ENCODE measurements around the gene BTBD9. TPM values are rescaled to one million over a fixed set of nuclear protein-coding genes. Genes with fewer than 3 reads are reported as not detected.

Gene BTBD9
- total RNA-seq, 4 donors from 2014 or later = 5.5 to 14.1 (median 6.3) TPM

DNA sequence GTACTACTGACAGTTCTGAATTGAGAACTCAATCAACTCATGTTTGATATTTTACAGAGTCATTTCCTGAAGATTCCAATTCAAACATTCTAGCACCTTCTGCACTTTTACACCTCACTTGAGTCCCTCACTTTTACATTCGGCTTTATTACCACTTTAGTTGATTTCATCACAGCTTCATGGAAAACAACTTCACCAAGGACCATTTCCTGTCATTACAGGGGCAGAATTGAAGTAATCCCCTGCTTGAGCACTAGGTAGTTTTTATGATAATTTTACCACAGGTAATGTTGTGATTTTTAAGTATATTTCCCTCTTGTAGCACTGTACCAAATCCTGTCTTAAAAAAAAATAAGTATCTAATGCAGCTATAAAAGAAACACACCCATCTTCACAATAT, 312.9 kb downstream of the BTBD9 start:
- in situ Hi-C loops (cut with MboI; ENCODE audit: low sequenced_read_pairs in 4 of 4) (no loop called here), intact Hi-C loops (cut with DNase I; ENCODE audit: low total_unique reads) (no loop called here)
- TF ChIP-seq, protein P1, sequence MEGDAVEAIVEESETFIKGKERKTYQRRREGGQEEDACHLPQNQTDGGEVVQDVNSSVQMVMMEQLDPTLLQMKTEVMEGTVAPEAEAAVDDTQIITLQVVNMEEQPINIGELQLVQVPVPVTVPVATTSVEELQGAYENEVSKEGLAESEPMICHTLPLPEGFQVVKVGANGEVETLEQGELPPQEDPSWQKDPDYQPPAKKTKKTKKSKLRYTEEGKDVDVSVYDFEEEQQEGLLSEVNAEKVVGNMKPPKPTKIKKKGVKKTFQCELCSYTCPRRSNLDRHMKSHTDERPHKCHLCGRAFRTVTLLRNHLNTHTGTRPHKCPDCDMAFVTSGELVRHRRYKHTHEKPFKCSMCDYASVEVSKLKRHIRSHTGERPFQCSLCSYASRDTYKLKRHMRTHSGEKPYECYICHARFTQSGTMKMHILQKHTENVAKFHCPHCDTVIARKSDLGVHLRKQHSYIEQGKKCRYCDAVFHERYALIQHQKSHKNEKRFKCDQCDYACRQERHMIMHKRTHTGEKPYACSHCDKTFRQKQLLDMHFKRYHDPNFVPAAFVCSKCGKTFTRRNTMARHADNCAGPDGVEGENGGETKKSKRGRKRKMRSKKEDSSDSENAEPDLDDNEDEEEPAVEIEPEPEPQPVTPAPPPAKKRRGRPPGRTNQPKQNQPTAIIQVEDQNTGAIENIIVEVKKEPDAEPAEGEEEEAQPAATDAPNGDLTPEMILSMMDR (IDR thresholded peaks at IDR 0.05 in 4 of 5, conservative IDR thresholded peaks at IDR 0.05 in 1 of 5) = no peak
- TF ChIP-seq POLR2A (IDR thresholded peaks at IDR 0.05) = no peak
- ATAC-seq = no peak
- Histone ChIP-seq H3K4me3 (no peak overlapping the region), H3K27ac (no peak overlapping the region), H3K4me1 (no peaks in the 10 kb centered on the region), H3K27me3 (no peaks in the 10 kb centered on the region), H3K9me3 (no peaks in the 10 kb centered on the region), H3K36me3 (no peaks in the 10 kb centered on the region)
- DNase-seq = no peak

DNA sequence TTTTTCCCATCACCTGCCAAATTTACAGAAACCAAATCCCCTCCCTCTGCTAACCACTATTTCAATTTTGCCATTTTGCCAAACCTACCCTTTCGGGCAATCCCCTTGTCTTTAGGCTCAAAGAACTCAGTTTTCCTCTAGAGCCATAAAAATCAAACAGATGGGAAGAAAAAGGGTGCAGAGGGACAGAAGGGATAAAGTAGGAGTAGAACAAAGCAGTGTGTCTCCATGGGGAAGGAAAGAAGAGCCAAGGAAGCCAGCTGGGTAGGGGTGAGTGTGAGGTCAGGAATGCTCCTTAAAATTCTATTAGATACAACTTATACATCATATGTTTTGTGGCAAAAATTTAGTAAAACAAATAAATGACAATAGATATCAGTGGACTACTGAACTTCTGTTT, 316.5 kb downstream of the BTBD9 start:
- in situ Hi-C loops (cut with MboI; ENCODE audit: low sequenced_read_pairs in 4 of 4) = no loop called here
- Histone ChIP-seq H3K9me3 (no peaks in the 10 kb centered on the region), H3K4me3 (no peak overlapping the region), H3K4me1 (no peaks in the 10 kb centered on the region), H3K27ac (no peak overlapping the region), H3K36me3 (no peaks in the 10 kb centered on the region), H3K27me3 (no peaks in the 10 kb centered on the region)
- TF ChIP-seq, protein P1 (IDR thresholded peaks at IDR 0.05 in 4 of 5, conservative IDR thresholded peaks at IDR 0.05 in 1 of 5) = no peak
- no peak for TF ChIP-seq POLR2A (IDR thresholded peaks at IDR 0.05)
- intact Hi-C loops (cut with DNase I; ENCODE audit: low total_unique reads) = no loop called here
- ATAC-seq = no peak
- no peak for DNase-seq

DNA sequence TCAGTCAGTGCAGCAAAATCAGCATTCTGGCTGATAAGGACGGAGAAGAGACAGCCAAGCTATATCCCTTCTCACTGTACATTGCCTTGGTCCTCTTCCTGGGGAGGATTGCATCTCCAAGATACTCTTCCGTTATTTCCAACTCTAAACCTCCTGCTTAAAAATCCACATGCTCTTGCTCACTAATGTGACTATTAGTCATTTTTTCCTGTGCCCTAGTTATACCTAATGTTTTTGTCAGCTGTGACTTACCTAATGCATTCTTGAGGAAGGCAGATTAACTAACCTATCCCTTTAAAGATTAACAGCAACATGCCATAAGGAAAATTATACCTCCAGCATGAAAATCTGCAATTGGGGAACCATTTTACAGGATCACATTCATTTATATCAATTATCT, 317.6 kb downstream of the BTBD9 start:
- ATAC-seq = no peak
- H3K4me3 ChIP-seq = no peak overlapping the region
- in situ Hi-C loops (cut with MboI; ENCODE audit: low sequenced_read_pairs in 4 of 4) (no loop called here), intact Hi-C loops (cut with DNase I; ENCODE audit: low total_unique reads) (no loop called here)
- TF ChIP-seq, protein P1 (IDR thresholded peaks at IDR 0.05 in 4 of 5, conservative IDR thresholded peaks at IDR 0.05 in 1 of 5) = no peak
- no peak for TF ChIP-seq POLR2A (IDR thresholded peaks at IDR 0.05)
- H3K4me1 ChIP-seq = no peaks in the 10 kb centered on the region
- no peak for DNase-seq
- H3K27ac ChIP-seq = no peak overlapping the region
- no peaks in the 10 kb centered on the region for H3K36me3 ChIP-seq
- H3K9me3 ChIP-seq = no peaks in the 10 kb centered on the region
- H3K27me3 ChIP-seq = no peaks in the 10 kb centered on the region

DNA sequence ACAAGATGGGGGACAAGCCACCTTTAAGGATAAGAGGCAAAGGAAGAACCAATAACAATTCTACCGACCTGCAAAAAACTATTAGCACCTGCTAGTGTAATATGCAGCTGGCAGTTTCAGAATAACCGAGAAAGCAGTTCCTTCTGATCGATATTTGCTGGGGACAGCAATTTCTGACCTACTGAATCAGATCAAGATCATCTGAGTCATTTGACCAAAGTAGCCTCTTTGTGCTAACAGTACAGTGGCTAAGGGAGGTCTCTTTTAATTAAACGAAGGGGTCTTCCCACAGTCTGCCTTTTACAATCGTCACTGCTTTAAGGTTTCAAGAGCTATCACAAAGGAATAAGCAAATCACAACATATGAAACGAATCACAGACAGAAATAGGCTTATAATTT, 318.9 kb downstream of the BTBD9 start:
- in situ Hi-C loops (cut with MboI; ENCODE audit: low sequenced_read_pairs in 4 of 4) (no loop called here), intact Hi-C loops (cut with DNase I; ENCODE audit: low total_unique reads) (no loop called here)
- no peaks in the 10 kb centered on the region for H3K4me1 ChIP-seq
- no peak for TF ChIP-seq POLR2A (IDR thresholded peaks at IDR 0.05)
- TF ChIP-seq, protein P1 (IDR thresholded peaks at IDR 0.05 in 4 of 5, conservative IDR thresholded peaks at IDR 0.05 in 1 of 5) = no peak
- H3K9me3 ChIP-seq = no peaks in the 10 kb centered on the region
- DNase-seq = no peak
- H3K36me3 ChIP-seq = no peaks in the 10 kb centered on the region
- H3K27me3 ChIP-seq = no peaks in the 10 kb centered on the region
- H3K4me3 ChIP-seq = no peak overlapping the region
- no peak for ATAC-seq
- H3K27ac ChIP-seq = no peak overlapping the region

DNA sequence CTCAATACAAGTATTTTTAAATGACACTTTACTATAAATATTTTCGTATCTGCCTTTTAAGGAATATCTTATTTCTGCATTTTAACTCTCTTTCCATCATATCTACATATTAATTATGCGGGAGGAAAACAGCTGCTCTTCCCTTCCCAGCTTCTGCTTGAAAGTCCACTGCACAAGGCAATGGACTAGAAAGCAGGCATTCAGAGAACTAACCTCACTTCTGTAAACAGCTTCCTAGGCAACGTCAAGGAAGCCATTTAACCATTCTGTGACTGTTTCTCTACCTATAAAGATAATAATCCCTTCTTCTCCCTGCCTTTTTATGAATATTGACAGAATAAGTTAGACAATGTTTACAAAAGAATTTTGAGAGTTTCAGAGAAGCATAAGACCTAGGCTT, 319.4 kb downstream of the BTBD9 start:
- no peak for TF ChIP-seq POLR2A (IDR thresholded peaks at IDR 0.05)
- TF ChIP-seq, protein P1 (IDR thresholded peaks at IDR 0.05 in 4 of 5, conservative IDR thresholded peaks at IDR 0.05 in 1 of 5) = no peak
- Histone ChIP-seq H3K4me1 (no peaks in the 10 kb centered on the region), H3K36me3 (no peaks in the 10 kb centered on the region), H3K9me3 (no peaks in the 10 kb centered on the region), H3K4me3 (no peak overlapping the region), H3K27ac (no peak overlapping the region), H3K27me3 (no peaks in the 10 kb centered on the region)
- DNase-seq (no peak), ATAC-seq (no peak)
- intact Hi-C loops (cut with DNase I; ENCODE audit: low total_unique reads) (no loop called here), in situ Hi-C loops (cut with MboI; ENCODE audit: low sequenced_read_pairs in 4 of 4) (no loop called here)
